ENCODE measurements around the gene DCPS.

Gene DCPS

DNA sequence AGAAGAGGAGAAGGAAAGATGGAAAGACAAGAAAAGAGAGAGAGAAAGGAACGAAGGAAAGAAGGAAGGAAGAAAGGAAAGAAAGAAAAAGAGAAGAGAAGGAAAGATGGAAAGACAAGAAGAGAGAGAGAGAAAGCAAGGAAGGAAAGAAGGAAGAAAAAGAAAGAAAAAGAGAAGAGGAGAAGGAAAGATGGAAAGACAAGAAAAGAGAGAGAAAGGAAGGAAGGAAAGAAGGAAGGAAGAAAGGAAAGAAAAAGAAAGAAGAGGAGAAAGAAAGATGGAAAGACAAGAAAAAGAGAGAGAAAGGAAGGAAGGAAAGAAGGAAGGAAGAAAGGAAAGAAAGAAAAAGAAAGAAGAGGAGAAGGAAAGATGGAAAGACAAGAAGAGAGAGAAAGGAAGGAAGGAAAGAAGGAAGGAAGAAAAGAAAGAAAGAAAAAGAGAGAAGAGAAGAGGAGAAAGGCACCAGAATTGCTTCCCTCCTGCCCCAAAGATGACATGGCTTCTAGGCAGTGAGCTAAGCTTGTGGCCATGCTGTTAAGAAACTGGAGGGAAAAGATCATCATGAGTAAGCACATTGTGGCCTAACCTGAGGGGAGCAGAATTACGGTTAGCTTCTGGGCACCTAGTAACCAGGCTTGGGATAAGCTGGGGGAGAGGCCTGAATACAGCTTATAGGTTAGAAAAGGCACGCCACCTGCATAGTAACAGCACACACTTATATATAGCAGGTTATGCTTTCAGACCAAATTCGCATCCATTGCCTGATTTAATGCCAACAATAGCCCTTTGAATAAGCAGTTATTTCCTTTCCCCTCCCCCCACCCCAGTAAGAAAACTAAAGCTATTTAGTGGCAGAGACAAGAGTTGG lies 49.3 kb downstream of the DCPS start:
- no peak for TF ChIP-seq GATA3 (IDR thresholded peaks at IDR 0.05; ENCODE audit: low read depth, low read length)
- TF ChIP-seq GATA2 (IDR thresholded peaks at IDR 0.05; ENCODE audit: low read depth, low read length): no peak

DNA sequence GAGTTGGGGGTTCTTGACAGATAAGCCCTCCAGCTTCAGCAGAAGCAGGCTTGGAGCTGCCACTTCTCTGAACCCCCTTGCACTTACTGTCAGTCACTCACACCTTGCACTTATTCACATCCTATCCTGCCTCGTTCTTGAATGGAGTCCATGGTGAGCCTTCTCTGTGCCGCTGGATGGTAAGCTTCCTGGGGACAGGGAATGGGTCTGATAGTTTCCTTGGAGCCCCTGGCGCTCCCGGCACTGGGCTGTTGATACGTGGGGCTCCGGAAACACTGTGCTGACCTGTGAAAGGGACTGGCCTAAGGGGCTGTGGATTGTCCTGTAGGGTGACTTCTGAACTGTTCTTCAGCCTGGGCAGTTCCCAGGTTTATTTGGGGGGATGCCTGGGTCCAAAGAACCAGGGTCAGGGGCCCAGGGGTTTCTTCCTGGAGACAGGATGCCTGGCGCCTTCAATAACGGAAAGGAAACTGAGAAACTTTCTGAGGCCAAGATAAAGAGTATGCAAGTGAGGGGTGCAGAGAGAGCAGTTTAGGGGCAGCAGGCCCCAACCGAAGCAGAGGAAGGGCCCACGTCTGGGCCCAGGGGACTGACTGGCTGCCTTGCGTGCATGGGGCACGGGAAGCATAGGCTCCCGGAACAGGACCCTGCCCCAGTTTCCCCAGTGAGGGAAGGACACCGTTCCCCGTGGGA lies 50.9 kb downstream of the DCPS start:
- no peak for TF ChIP-seq GATA2 (IDR thresholded peaks at IDR 0.05; ENCODE audit: low read depth, low read length)
- no peak for TF ChIP-seq GATA3 (IDR thresholded peaks at IDR 0.05; ENCODE audit: low read depth, low read length)

DNA sequence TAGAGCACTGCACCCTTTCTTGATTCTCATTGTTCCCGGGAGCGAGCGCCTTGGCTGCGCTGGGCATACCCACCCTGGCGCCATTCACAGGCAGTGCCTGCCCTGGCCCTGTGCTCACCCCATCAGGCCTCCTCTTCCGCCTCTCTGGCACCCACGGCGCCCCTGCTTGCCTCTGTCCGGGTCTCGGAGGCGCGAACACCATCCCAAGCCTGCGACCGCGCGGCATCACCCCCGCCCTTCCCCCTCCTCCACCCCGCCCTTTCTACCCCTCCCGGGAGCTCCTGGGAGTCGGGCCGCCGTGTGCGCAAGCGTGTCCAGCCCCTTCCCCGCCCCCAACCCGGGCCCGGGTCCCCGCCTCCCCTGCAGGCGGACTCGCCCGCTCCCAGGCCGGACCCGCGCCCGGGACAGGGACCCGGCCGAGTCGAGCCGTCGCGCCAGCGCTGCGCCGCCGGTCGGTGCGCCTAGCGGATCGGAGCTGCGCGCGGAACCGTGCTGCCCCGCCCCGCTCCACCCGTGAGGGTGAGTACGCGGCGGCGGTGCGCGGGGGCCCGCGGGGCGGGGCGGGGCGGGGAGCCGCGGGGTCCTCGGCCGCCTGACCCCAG lies 51.6 kb downstream of the DCPS start, which contains the start of gene ST3GAL4:
Gene ST3GAL4, plus strand, starts transcription at position 363 of the 602 bp plus-strand sequence. CDS start 50,470 bp downstream, outside the sequence.
- TF ChIP-seq GATA3 (IDR thresholded peaks at IDR 0.05; ENCODE audit: low read depth, low read length): no peak
- no peak for TF ChIP-seq GATA2 (IDR thresholded peaks at IDR 0.05; ENCODE audit: low read depth, low read length)

GRCh38 chr11:126355926-126356897 lies 52.4 kb downstream of the DCPS start:
- no peak for TF ChIP-seq GATA3 (IDR thresholded peaks at IDR 0.05; ENCODE audit: low read depth, low read length)
- TF ChIP-seq GATA2 (IDR thresholded peaks at IDR 0.05; ENCODE audit: low read depth, low read length): no peak

GRCh38 chr11:126357055-126357962 lies 53.4 kb downstream of the DCPS start:
- TF ChIP-seq GATA3 (IDR thresholded peaks at IDR 0.05; ENCODE audit: low read depth, low read length) (no peak), GATA2 (IDR thresholded peaks at IDR 0.05; ENCODE audit: low read depth, low read length) (no peak)

DNA sequence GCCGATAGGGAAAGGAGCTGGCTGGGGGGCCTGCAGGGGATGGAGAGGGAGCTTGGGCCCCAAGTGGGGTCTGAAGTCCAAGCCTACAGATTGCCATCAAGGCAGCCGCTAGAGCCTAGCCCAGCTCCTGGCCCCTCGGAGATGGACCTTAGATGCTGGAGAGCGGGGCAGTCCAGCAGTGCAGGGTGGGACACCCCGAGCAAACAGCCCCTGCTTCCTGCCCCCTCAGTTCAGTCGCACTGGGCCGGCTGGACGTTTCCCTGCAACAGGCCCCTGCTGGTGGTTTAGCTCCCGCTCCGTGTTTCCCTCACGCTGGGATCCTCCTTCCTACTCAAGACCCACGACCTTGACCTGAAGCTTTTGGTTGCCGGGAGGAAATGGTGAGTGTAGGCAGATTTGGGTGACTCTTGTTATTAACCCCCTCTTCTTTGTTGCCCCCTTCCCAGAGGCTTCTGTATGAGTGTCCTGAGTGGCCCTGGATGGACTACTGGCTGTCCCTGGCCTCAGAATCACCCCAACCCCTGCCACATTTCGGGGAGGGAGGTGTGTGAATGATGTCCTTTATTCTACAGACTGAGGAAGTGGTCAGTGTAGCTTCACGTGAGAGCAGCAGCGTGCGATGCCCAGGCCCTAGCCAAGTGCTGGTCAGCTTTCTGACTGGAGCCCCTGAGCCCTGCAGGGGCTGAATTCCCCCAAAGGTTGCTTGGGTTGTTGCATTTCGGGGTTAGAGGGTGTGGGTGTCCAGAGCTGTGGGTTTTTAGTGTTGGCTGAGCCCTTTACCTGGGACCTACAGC lies 54.3 kb downstream of the DCPS start:
- TF ChIP-seq GATA3 (IDR thresholded peaks at IDR 0.05; ENCODE audit: low read depth, low read length) (no peak), GATA2 (IDR thresholded peaks at IDR 0.05; ENCODE audit: low read depth, low read length) (no peak)

- no peak for TF ChIP-seq GATA2 (IDR thresholded peaks at IDR 0.05; ENCODE audit: low read depth, low read length)
- TF ChIP-seq GATA3 (IDR thresholded peaks at IDR 0.05; ENCODE audit: low read depth, low read length): no peak
Measured at GRCh38 chr11:126358763-126359160, 54.9 kb downstream of the DCPS start.

DNA sequence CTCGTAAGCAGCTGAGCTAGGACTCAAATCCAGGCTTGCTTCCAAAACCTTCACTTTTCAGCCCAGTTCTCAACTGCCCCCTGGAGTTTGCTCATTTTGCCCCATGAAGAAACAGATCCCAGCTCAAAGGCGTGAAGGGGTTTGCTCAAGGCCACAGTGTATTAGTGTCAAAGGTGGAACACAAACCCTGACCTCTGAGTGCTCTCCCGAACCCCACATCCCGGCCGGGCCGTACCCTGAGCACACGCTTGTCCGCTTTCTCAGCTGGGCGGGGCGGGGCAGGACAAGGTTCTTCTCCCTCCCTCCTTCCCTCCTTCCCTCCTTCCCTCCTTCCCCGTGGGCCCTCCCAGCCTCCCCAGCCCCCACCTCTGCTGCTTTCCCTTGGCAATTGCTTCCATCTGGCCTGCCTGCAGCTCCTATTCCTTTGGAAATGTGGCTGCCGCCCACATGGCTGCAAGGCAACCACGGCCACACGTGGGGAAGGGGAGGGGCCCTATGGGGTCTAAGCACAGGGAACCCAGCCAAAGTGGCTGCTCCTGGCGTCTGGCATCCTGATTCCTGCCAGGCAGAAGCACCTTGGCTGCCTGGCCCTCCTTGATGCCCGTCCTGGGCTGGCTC lies 55.7 kb downstream of the DCPS start:
- TF ChIP-seq GATA2 (IDR thresholded peaks at IDR 0.05; ENCODE audit: low read depth, low read length): no peak
- no peak for TF ChIP-seq GATA3 (IDR thresholded peaks at IDR 0.05; ENCODE audit: low read depth, low read length)

DNA sequence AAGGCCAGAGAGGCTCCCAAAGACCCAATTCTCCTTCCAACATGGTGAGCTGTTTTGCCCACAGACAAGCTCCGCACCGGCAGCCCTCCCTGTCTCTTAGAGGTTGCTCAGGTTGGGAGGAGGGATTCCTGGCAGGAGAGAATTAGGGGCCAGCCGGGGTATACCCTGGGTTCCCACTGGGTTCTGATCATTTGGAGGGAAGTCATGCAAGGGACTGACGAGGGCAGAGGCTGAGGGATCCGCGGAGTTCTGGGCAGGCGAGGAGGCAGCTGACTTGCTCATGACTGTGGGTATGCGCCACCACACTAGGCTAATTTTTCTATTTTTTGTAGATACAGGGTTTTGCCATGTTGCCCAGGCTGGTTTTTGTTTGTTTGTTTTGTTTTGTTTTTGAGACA lies 56.2 kb downstream of the DCPS start:
- TF ChIP-seq GATA3 (IDR thresholded peaks at IDR 0.05; ENCODE audit: low read depth, low read length): no peak
- TF ChIP-seq GATA2 (IDR thresholded peaks at IDR 0.05; ENCODE audit: low read depth, low read length): no peak

- TF ChIP-seq GATA3 (IDR thresholded peaks at IDR 0.05; ENCODE audit: low read depth, low read length): no peak
- TF ChIP-seq GATA2 (IDR thresholded peaks at IDR 0.05; ENCODE audit: low read depth, low read length): no peak
Measured at GRCh38 chr11:126361400-126361799, 57.5 kb downstream of the DCPS start.

- no peak for TF ChIP-seq GATA3 (IDR thresholded peaks at IDR 0.05; ENCODE audit: low read depth, low read length)
- no peak for TF ChIP-seq GATA2 (IDR thresholded peaks at IDR 0.05; ENCODE audit: low read depth, low read length)
Measured at GRCh38 chr11:126362879-126363655, 59.2 kb downstream of the DCPS start.
